Stomach smooth muscle (tissue), 2 donors: ENCODE data around the gene ECHDC3.

ENCODE experiments used
- H3K27ac ChIP-seq: one replicate; pipeline ENCODE4 v1.7.0; 2013; ENCODE audit warnings: mild to moderate bottlenecking, low read length, inconsistent platforms
- H3K27me3 ChIP-seq, 2 donors: one replicate each; pipeline ENCODE4 v1.7.0; 2013; ENCODE audit warnings: low read length in 2 of 2; ENCODE audit not compliant: insufficient read depth in 2 of 2, control insufficient read depth in 1 of 2
- H3K36me3 ChIP-seq, 2 donors: one replicate each; pipeline ENCODE4 v1.7.0; 2013; ENCODE audit warnings: low read length in 2 of 2; ENCODE audit not compliant: control insufficient read depth in 2 of 2, insufficient read depth in 2 of 2
- H3K4me1 ChIP-seq: one replicate; pipeline ENCODE4 v1.7.0; 2013; ENCODE audit warnings: low read length; ENCODE audit not compliant: control insufficient read depth, insufficient read depth
- H3K4me3 ChIP-seq, 2 donors: one replicate each; pipeline ENCODE4 v1.7.0; 2013; ENCODE audit warnings: low read length in 2 of 2
- H3K9ac ChIP-seq, 2 donors: one replicate each; pipeline ENCODE4 v1.7.0; 2013; ENCODE audit warnings: low read length in 2 of 2, mild to moderate bottlenecking in 1 of 2
- H3K9me3 ChIP-seq, 2 donors: one replicate each; pipeline ENCODE4 v1.7.0; 2013; ENCODE audit warnings: low read length in 2 of 2; ENCODE audit not compliant: control insufficient read depth in 2 of 2
- donor health status: healthy.
- donor health status: Pancreatic carcinoma.

ECHDC3 gene, protein sequence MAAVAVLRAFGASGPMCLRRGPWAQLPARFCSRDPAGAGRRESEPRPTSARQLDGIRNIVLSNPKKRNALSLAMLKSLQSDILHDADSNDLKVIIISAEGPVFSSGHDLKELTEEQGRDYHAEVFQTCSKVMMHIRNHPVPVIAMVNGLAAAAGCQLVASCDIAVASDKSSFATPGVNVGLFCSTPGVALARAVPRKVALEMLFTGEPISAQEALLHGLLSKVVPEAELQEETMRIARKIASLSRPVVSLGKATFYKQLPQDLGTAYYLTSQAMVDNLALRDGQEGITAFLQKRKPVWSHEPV

DNA sequence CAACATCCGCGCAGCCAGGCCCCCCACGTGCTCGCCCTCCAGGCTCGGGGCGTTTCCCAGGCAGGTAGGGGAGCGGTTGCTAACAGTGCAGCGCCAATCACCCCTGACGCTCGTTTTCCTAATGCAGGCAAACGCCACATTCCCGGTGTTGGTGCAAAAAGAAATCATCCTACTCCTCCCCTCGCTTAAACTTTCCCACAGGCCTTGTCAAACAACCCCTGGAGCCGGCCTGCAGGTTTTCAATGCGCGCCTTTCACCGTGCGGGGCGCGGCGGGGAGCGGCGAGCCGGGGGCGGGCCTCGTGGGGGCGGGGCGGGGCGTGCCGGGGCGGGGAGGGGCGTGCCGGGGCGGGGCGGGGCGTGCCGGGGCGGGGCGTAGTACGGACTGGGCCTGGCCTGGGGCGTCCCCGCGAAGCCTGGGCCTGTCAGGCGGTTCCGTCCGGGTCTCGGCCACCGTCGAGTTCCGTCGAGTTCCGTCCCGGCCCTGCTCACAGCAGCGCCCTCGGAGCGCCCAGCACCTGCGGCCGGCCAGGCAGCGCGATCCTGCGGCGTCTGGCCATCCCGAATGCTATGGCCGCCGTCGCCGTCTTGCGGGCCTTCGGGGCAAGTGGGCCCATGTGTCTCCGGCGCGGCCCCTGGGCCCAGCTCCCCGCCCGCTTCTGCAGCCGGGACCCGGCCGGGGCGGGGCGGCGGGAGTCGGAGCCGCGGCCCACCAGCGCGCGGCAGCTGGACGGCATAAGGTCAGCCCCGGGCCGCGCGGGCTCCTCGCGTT lies at the start of gene ECHDC3:
Gene ECHDC3 (plus strand): TSS at position 374 of the 770 bp plus-strand sequence. CDS start 195 bp downstream, at position 569.
- Histone ChIP-seq H3K4me3 (peak within 1 kb of the TSS; percentile 54 to 69), H3K9me3 (no peaks in the 10 kb centered on the region), H3K27me3 (peaks cover 6 to 15% of the 10 kb centered on the region in 2 donors), H3K9ac (peak within 1 kb of the TSS in 1 of 2 donors; percentile 42), H3K4me1 (peaks cover 2% of the 10 kb centered on the region), H3K36me3 (no peaks in the 10 kb centered on the region), H3K27ac (no peak within 1 kb of the TSS)

- H3K9ac ChIP-seq = no peak overlapping the region
- H3K4me3 ChIP-seq = no peak overlapping the region
- no peaks in the 10 kb centered on the region for H3K27me3 ChIP-seq
- H3K36me3 ChIP-seq = no peaks in the 10 kb centered on the region
- no peak overlapping the region for H3K27ac ChIP-seq
- no peaks in the 10 kb centered on the region for H3K4me1 ChIP-seq
- H3K9me3 ChIP-seq = no peaks in the 10 kb centered on the region
These were observed 48.8 kb upstream of the ECHDC3 start for GRCh38 chr10:11693376-11693775.

DNA sequence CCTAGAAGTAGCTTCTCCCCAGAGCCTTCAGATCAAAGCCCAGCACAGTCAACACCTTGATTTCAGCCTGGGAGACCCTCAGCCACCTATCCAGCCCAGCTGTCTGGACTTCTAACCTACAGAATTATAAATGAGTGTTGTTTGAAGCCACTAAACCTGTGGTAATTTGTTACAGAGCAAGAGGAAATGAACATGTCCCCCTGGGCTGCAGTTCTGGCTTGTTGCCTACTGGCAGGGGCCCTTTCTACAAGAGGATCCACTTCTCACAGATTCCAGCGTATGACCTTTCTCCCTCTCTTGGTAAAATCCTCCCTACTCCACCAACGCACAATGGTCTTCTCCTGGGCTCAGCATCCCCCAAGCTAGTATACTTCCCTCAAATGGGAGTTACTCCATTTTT lies 46.4 kb upstream of the ECHDC3 start:
- Histone ChIP-seq H3K4me3 (no peak overlapping the region), H3K9me3 (no peaks in the 10 kb centered on the region), H3K27me3 (no peaks in the 10 kb centered on the region), H3K4me1 (no peaks in the 10 kb centered on the region), H3K36me3 (no peaks in the 10 kb centered on the region), H3K9ac (no peak overlapping the region), H3K27ac (no peak overlapping the region)

GRCh38 chr10:11697718-11698527 lies 44.3 kb upstream of the ECHDC3 start:
- no peak overlapping the region for H3K4me3 ChIP-seq
- H3K4me1 ChIP-seq = no peaks in the 10 kb centered on the region
- no peak overlapping the region for H3K27ac ChIP-seq
- H3K9me3 ChIP-seq = no peaks in the 10 kb centered on the region
- H3K9ac ChIP-seq = no peak overlapping the region
- no peaks in the 10 kb centered on the region for H3K27me3 ChIP-seq
- no peaks in the 10 kb centered on the region for H3K36me3 ChIP-seq

DNA sequence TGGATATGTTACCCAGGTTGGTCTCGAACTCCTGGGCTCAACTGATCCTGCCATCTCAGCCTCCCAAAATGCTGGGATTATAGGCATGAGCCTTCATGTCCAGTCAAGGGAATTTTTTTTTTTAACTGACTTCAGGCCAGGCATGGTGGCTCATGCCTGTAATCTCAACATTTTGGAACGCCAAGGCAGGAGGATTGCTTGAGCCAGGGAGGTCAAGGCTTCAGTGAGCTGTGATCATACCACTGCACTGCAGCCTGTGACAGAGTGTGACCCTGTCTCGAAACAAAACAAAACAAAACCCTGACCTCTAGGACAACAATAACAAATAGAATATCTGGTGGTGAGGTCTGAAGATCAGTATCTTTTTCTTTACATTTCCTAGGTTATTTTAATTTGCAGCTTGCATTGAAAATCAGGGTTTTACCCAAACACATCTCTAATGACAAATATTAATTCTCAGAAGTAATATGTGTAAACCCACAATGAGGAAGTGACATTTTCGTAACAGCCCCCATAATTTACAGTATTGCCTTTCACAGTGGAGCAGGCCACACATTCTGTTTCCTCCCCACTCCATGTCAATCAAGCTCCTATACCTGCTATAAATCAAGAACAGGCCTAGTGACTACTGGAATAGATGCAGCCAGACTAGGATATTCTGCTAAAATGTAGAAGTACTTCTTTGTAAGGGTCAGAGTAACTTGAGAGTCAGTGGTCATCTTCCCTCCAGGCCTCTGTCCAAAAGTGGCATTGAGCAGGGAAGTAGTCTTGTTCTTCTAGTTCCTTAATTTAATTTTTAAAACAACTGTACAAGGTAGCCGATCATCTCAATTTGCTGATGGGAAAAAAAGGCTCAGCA lies 43.3 kb upstream of the ECHDC3 start:
- Histone ChIP-seq H3K27me3 (no peaks in the 10 kb centered on the region), H3K4me1 (no peaks in the 10 kb centered on the region), H3K9ac (no peak overlapping the region), H3K9me3 (no peaks in the 10 kb centered on the region), H3K36me3 (no peaks in the 10 kb centered on the region), H3K27ac (no peak overlapping the region), H3K4me3 (no peak overlapping the region)

DNA sequence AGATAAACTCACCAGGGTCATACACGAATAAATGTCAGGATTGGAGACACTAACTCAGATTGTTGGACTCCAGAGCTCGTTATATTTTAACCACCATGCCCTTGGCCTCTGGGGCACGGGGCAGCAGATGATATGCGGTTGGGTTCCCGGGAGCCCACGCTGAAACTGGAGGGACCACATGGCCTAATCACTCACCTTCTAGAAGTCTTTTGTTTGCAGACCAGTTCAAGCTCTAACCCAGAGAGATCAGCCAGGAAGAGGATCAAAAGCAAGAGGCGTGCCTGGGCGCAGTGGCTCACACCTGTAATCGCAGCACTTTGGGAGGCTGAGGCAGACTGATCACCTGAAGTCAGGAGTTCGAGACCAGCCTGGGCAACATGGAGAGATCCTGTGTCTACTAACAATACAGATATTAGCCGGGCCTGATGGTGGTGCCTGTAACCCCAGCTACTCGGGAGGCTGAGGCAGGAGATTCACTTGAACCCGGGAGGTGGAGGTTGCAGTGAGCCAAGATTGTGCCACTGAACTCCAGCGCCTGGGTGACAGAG lies 42.6 kb upstream of the ECHDC3 start:
- Histone ChIP-seq H3K4me1 (no peaks in the 10 kb centered on the region), H3K9me3 (no peaks in the 10 kb centered on the region), H3K27me3 (no peaks in the 10 kb centered on the region), H3K36me3 (no peaks in the 10 kb centered on the region), H3K27ac (no peak overlapping the region), H3K9ac (no peak overlapping the region), H3K4me3 (no peak overlapping the region)

DNA sequence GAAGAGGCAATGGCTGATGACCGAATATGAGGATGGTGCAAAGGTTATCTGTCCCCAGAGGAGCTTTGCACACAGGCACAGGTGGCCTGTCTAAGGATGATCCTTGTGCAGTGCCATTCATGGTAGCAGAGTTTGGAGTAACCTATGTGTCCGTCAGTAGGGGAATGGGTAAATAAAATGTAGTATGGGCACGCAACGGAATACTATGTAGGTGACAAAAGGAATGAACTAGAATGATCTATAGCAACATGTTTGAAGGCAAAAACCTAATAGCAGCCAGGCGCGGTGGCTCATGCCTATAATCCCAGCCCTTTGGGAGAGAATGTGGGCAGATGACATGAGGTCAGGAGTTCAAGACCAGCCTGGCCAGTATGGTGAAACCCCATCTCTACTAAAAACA lies 41.6 kb upstream of the ECHDC3 start:
- Histone ChIP-seq H3K27ac (no peak overlapping the region), H3K4me3 (no peak overlapping the region), H3K27me3 (no peaks in the 10 kb centered on the region), H3K9ac (no peak overlapping the region), H3K4me1 (no peaks in the 10 kb centered on the region), H3K9me3 (no peaks in the 10 kb centered on the region), H3K36me3 (no peaks in the 10 kb centered on the region)

DNA sequence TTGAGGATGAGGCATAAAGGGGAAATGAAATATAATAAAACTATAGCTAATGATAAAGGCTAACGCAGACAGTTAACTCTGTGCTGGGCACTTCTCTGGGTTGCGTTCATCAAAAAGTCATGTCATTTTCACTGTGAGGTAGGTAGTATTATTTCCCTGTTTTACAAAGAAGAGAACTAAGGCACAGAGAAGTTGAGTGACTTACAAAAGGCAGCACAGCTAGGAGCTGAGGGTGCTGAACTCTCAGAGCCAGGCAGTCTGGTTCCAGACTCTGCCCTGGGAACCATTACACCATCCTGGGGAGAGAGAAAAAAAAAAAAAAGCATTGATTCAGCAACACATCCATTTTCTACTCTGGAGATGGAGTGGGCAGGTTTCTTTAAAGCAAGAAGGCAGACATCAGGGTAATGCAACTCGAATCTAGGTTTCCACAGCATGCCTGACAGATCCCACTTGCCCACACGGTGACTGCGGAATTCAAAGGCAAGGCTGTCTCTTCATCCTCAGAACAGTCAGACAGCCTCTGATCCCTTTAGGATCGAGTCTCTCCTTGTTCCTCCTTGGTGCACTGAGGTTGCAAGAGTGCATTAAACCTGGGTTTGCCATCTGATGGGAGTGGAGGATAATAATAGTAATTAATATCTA lies 40.6 kb upstream of the ECHDC3 start:
- no peaks in the 10 kb centered on the region for H3K27me3 ChIP-seq
- no peaks in the 10 kb centered on the region for H3K4me1 ChIP-seq
- no peaks in the 10 kb centered on the region for H3K9me3 ChIP-seq
- no peak overlapping the region for H3K4me3 ChIP-seq
- H3K27ac ChIP-seq = no peak overlapping the region
- no peak overlapping the region for H3K9ac ChIP-seq
- H3K36me3 ChIP-seq = no peaks in the 10 kb centered on the region

- Histone ChIP-seq H3K36me3 (no peaks in the 10 kb centered on the region), H3K4me3 (no peak overlapping the region), H3K27ac (no peak overlapping the region), H3K4me1 (no peaks in the 10 kb centered on the region), H3K9me3 (no peaks in the 10 kb centered on the region), H3K9ac (no peak overlapping the region), H3K27me3 (no peaks in the 10 kb centered on the region)
These were observed 39.9 kb upstream of the ECHDC3 start for GRCh38 chr10:11702264-11702663.
